Osteoblast (primary cell): ENCODE data around the gene NOS1. TPM values are rescaled to one million over a fixed set of nuclear protein-coding genes. Genes with fewer than 3 reads are reported as not detected.
A peak's percentile ranks its signal among the peaks of the same experiment; 100 is the strongest.

Source experiments
- DNase-seq: peaks from one replicate; pipeline ENCODE4 v3.0.0; 2011; ENCODE audit warnings: low spot score, mixed read lengths; ENCODE audit not compliant: insufficient read length; ENCODE audit errors: missing footprints
- H2AFZ ChIP-seq: 2 replicates; pipeline ENCODE4 v1.6.0; 2011; ENCODE audit warnings: mild to moderate bottlenecking, low read length
- H3K27ac ChIP-seq: 2 replicates; pipeline ENCODE4 v1.5.1; 2011; ENCODE audit warnings: mild to moderate bottlenecking, low read depth, low read length, moderate library complexity
- H3K27me3 ChIP-seq: 2 replicates; pipeline ENCODE4 v1.6.0; 2012; ENCODE audit warnings: mild to moderate bottlenecking, control low read depth, inconsistent platforms, low read length, moderate library complexity; ENCODE audit not compliant: insufficient read depth
- H3K36me3 ChIP-seq: 2 replicates; pipeline ENCODE4 v1.5.1; 2011; ENCODE audit warnings: mild to moderate bottlenecking, low read length, control low read depth, moderate library complexity; ENCODE audit not compliant: insufficient read depth
- H3K4me1 ChIP-seq: 2 replicates; pipeline ENCODE4 v1.5.1; 2011; ENCODE audit warnings: mild to moderate bottlenecking, low read length, control low read depth, moderate library complexity; ENCODE audit not compliant: insufficient read depth
- H3K4me2 ChIP-seq: 2 replicates; pipeline ENCODE4 v1.6.0; 2011; ENCODE audit warnings: mild to moderate bottlenecking, low read length; ENCODE audit not compliant: insufficient read depth
- H3K4me3 ChIP-seq: fragments of 200-600 bp; sonication (generic); 3 replicates; pipeline ENCODE4 v1.5.1; 2012; ENCODE audit warnings: mild to moderate bottlenecking, low read length, inconsistent platforms; ENCODE audit not compliant: insufficient read depth
- H3K79me2 ChIP-seq: 2 replicates; pipeline ENCODE4 v1.6.0; 2012; ENCODE audit warnings: mild to moderate bottlenecking, low read length, control low read depth, inconsistent platforms; ENCODE audit not compliant: insufficient read depth
- H3K9me3 ChIP-seq: 2 replicates; pipeline ENCODE4 v1.5.1; 2011; ENCODE audit warnings: low read depth, low read length, control low read depth
- H4K20me1 ChIP-seq: 2 replicates; pipeline ENCODE4 v1.6.0; 2012; ENCODE audit warnings: mild to moderate bottlenecking, low read length, control low read depth; ENCODE audit not compliant: insufficient read depth
- CTCF ChIP-seq: IDR thresholded peaks from 2 replicates; pipeline ENCODE4 v1.5.1; 2011; ENCODE audit warnings: mild to moderate bottlenecking, low read depth, low read length, moderate library complexity; ENCODE audit errors: extremely low read depth
- total RNA-seq: library from RNA; depleted of rRNA; stranded (reverse); fragments of >200 nt; gene quantifications from 2 replicates; pipeline ENCODE4 v1.2.3, GENCODE V29; 2012

Gene NOS1
- total RNA-seq, 1 donor: not detected

- Histone ChIP-seq H3K79me2 (no peaks in the 10 kb centered on the region), H3K4me1 (no peaks in the 10 kb centered on the region), H3K4me3 (no peak overlapping the region), H3K27me3 (no peaks in the 10 kb centered on the region), H3K36me3 (no peaks in the 10 kb centered on the region), H3K4me2 (no peak overlapping the region), H3K27ac (no peak overlapping the region), H4K20me1 (no peaks in the 10 kb centered on the region), H3K9me3 (no peaks in the 10 kb centered on the region), H2AFZ (no peak overlapping the region)
- TF ChIP-seq CTCF: no peak
- DNase-seq: no peak
These were observed 88.3 kb downstream of the NOS1 start for GRCh38 chr12:117273091-117273490.

- Histone ChIP-seq H3K36me3 (no peaks in the 10 kb centered on the region), H3K4me1 (no peaks in the 10 kb centered on the region), H2AFZ (no peak overlapping the region), H3K79me2 (no peaks in the 10 kb centered on the region), H3K27me3 (no peaks in the 10 kb centered on the region), H3K27ac (no peak overlapping the region), H4K20me1 (no peaks in the 10 kb centered on the region), H3K9me3 (no peaks in the 10 kb centered on the region), H3K4me3 (no peak overlapping the region), H3K4me2 (no peak overlapping the region)
- DNase-seq: no peak
- no peak for TF ChIP-seq CTCF
These were observed 88.7 kb downstream of the NOS1 start for GRCh38 chr12:117272690-117273089.

- Histone ChIP-seq H3K9me3 (no peaks in the 10 kb centered on the region), H3K4me3 (no peak overlapping the region), H3K79me2 (no peaks in the 10 kb centered on the region), H3K4me1 (no peaks in the 10 kb centered on the region), H3K27me3 (no peaks in the 10 kb centered on the region), H2AFZ (no peak overlapping the region), H3K36me3 (no peaks in the 10 kb centered on the region), H3K27ac (no peak overlapping the region), H4K20me1 (no peaks in the 10 kb centered on the region), H3K4me2 (no peak overlapping the region)
- no peak for TF ChIP-seq CTCF
- no peak for DNase-seq
These were observed 98.7 kb downstream of the NOS1 start for GRCh38 chr12:117262749-117263148.

GRCh38 chr12:117261247-117261646 lies 100.2 kb downstream of the NOS1 start:
- Histone ChIP-seq H3K4me1 (no peaks in the 10 kb centered on the region), H3K27ac (no peak overlapping the region), H3K27me3 (no peaks in the 10 kb centered on the region), H2AFZ (no peak overlapping the region), H3K36me3 (no peaks in the 10 kb centered on the region), H4K20me1 (no peaks in the 10 kb centered on the region), H3K4me2 (no peak overlapping the region), H3K79me2 (no peaks in the 10 kb centered on the region), H3K9me3 (no peaks in the 10 kb centered on the region), H3K4me3 (no peak overlapping the region)
- no peak for TF ChIP-seq CTCF
- DNase-seq: peak; percentile 23
